Body of pancreas (tissue), 4 donors: ENCODE results near the gene OR10P1.

ENCODE experiments used
- CTCF ChIP-seq, 7 experiments: fragments of 450-650 bp in 4 of 7; fragments of 200-600 bp in 3 of 7; sonication (generic) in 3 of 7; IDR thresholded peaks; one replicate each; pipeline ENCODE4 v1.5.1; 2016 to 2019; ENCODE audit warnings: antibody characterized with exemption in 7 of 7
- POLR2A ChIP-seq, 3 donors: fragments of 450-650 bp; IDR thresholded peaks; one replicate each; pipeline ENCODE4 v1.6.1; 2016; ENCODE audit warnings: antibody characterized with exemption in 3 of 3, mild to moderate bottlenecking in 2 of 3

DNA sequence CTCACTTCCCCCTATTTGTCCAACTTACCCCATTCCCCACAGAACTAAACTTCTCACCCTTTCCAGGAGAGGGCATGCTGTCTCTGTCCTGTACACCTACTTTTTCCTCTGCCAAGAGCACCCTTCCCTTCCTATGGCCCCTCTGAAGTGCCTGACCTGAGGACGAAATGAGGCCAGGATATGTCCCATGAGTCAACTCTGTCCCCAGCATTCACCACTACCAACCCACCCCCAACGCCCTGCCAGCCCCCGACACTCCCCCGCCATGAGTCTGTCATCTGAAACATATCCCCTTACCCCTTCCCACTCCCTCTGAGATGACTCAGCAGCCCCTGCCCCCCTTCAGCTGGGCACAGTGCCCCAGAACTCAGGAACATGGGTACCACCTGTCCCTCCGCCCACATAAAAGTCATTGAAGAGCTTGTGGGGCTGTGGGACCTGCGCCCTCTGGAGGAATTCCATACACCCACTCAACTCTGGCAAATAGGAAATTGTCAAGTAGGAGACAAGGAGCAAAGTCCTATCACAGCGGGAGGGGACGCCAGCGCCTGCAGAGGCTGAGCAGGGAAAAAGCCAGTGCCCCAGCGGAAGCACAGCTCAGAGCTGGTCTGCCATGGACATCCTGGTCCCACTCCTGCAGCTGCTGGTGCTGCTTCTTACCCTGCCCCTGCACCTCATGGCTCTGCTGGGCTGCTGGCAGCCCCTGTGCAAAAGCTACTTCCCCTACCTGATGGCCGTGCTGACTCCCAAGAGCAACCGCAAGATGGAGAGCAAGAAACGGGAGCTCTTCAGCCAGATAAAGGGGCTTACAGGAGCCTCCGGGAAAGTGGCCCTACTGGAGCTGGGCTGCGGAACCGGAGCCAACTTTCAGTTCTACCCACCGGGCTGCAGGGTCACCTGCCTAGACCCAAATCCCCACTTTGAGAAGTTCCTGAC, 44.7 kb downstream of the OR10P1 start:
- TF ChIP-seq CTCF (IDR thresholded peaks at IDR 0.05) (peak; percentile 39 to 70 (median 52)), POLR2A (IDR thresholded peaks at IDR 0.05) (peak; percentile 29 to 56 (median 53))
